Activated CD4-positive, CD25-positive, alpha-beta regulatory T cell treated with anti-CD3 and anti-CD28 coated beads, Interleukin-2, amount 50 U/mL, for 24 hours (primary cell): Measurements from ENCODE around the gene ALKBH3.

Experiments used
- ATAC-seq, 2 donors: fragments of 150-1000 bp; cut with Tn5 transposase; one replicate each; pipeline ENCODE4 v1.10.0; 2021; ENCODE audit warnings: mild to moderate bottlenecking in 1 of 2, moderate library complexity in 1 of 2

The ALKBH3 gene

GRCh38 chr11:43968719-43969118, 88.1 kb downstream of the ALKBH3 start:
- ATAC-seq, result no peak

- no peak for ATAC-seq
These were observed 88.9 kb downstream of the ALKBH3 start for GRCh38 chr11:43969543-43969942.
